Endodermal cell (in vitro differentiated cells): Measurements from ENCODE around the gene RPLP1. TPM values are rescaled to one million over a fixed set of nuclear protein-coding genes. Genes with fewer than 3 reads are reported as not detected.
A peak's percentile ranks its signal among the peaks of the same experiment; 100 is the strongest.

Experiments used
- DNase-seq: peaks from one replicate; pipeline ENCODE4 v3.0.0-alpha.2; 2017
- H3K27ac ChIP-seq: 2 replicates; pipeline ENCODE4 v1.5.1; 2013; ENCODE audit warnings: mild to moderate bottlenecking, low read depth, low read length, moderate library complexity
- H3K27me3 ChIP-seq: 2 replicates; pipeline ENCODE4 v1.6.1; 2013; ENCODE audit warnings: mild to moderate bottlenecking, low read length, moderate library complexity; ENCODE audit not compliant: insufficient read depth, control insufficient read depth, poor library complexity, severe bottlenecking
- H3K36me3 ChIP-seq: 2 replicates; pipeline ENCODE4 v1.7.0; 2013; ENCODE audit warnings: mild to moderate bottlenecking, low read length, moderate library complexity; ENCODE audit not compliant: control insufficient read depth, insufficient read depth
- H3K4me1 ChIP-seq: one replicate; pipeline ENCODE4 v1.7.0; 2013; ENCODE audit warnings: low read length; ENCODE audit not compliant: control insufficient read depth, insufficient read depth
- H3K4me3 ChIP-seq: 2 replicates; pipeline ENCODE4 v1.5.1; 2013; ENCODE audit warnings: mild to moderate bottlenecking, low read length, moderate library complexity
- H3K9ac ChIP-seq: 2 replicates; pipeline ENCODE4 v1.6.1; 2013; ENCODE audit warnings: mild to moderate bottlenecking, low read length, moderate library complexity; ENCODE audit not compliant: poor library complexity, severe bottlenecking; ENCODE audit errors: extremely low read depth
- H3K9me3 ChIP-seq: 2 replicates; pipeline ENCODE4 v1.6.1; 2013; ENCODE audit warnings: mild to moderate bottlenecking, low read length, moderate library complexity; ENCODE audit not compliant: control insufficient read depth
- H3K27ac Mint-ChIP-seq: 2 replicates; pipeline ENCODE4 v1.8.0; 2020; ENCODE audit warnings: mixed read lengths
- H3K27me3 Mint-ChIP-seq: 2 replicates; pipeline ENCODE4 v1.8.0; 2021; ENCODE audit warnings: mild to moderate bottlenecking, mixed read lengths; ENCODE audit not compliant: insufficient read depth
- H3K36me3 Mint-ChIP-seq: 2 replicates; pipeline ENCODE4 v1.8.0; 2020; ENCODE audit warnings: low read depth, mixed read lengths
- H3K4me1 Mint-ChIP-seq: 2 replicates; pipeline ENCODE4 v1.8.0; 2020; ENCODE audit warnings: mixed read lengths
- H3K4me3 Mint-ChIP-seq: 2 replicates; pipeline ENCODE4 v1.8.0; 2020; ENCODE audit warnings: mild to moderate bottlenecking, moderate library complexity, mixed read lengths
- H3K9me3 Mint-ChIP-seq: 2 replicates; pipeline ENCODE4 v1.8.0; 2020; ENCODE audit warnings: mild to moderate bottlenecking, mixed read lengths
- CTCF ChIP-seq: fragments of 200-600 bp; sonication (generic); conservative IDR thresholded peaks from 2 replicates; pipeline ENCODE4 v1.5.0; 2021; ENCODE audit warnings: antibody characterized with exemption, mild to moderate bottlenecking
- WGBS, 2 experiments: methylation state at CpG; one replicate each; pipeline versions ENCODE4 v1.1.5 to v1.1.7; 2013; ENCODE audit warnings: missing lambda C conversion rate in 2 of 2, mixed read lengths in 1 of 2; ENCODE audit not compliant: insufficient coverage in 1 of 2, insufficient read length in 1 of 2; 5-methylcytosine and 5-hydroxymethylcytosine counted together
- total RNA-seq, 2 donors: library from RNA; stranded (reverse); fragmentation: NEBNext Ultra II Directional in 1 of 2; extraction: Animal tissue kit (Norgen Biotek cat#: 25700) in 1 of 2; gene quantifications; 2 replicates in 1 of 2; 3 replicates in 1 of 2; pipeline ENCODE4 v1.2.1, GENCODE V29; 2021

The RPLP1 gene
- total RNA-seq, 2 donors from 2014 or later = 1,560 to 1,563 TPM

GRCh38 chr15:69451951-69452691 is 497 bp upstream of the RPLP1 start:
- no peaks in the 10 kb centered on the region for H3K4me1 ChIP-seq
- H3K4me3 ChIP-seq = peak overlapping the region; percentile 99
- no peaks in the 10 kb centered on the region for H3K27me3 Mint-ChIP-seq
- WGBS, 2 experiments = 32 to 41% methylated on average over 24 to 32 of the region's 32 CpGs
- H3K27ac Mint-ChIP-seq = peak overlapping the region; percentile 97
- TF ChIP-seq CTCF = no peak
- no peak for DNase-seq
- H3K9me3 ChIP-seq = no peaks in the 10 kb centered on the region
- peak overlapping the region; percentile 95 for H3K9ac ChIP-seq
- peaks cover 51% of the 10 kb centered on the region for H3K36me3 ChIP-seq
- H3K4me3 Mint-ChIP-seq = peak overlapping the region; percentile 89
- H3K9me3 Mint-ChIP-seq = no peaks in the 10 kb centered on the region
- H3K27me3 ChIP-seq = no peaks in the 10 kb centered on the region
- peak overlapping the region; percentile 83 for H3K27ac ChIP-seq
- peaks cover 15% of the 10 kb centered on the region for H3K4me1 Mint-ChIP-seq
- H3K36me3 Mint-ChIP-seq = peaks cover 52% of the 10 kb centered on the region

- Mint-ChIP-seq H3K4me3 (peak overlapping the region; percentile 89), H3K27me3 (no peaks in the 10 kb centered on the region), H3K4me1 (peaks cover 15% of the 10 kb centered on the region), H3K27ac (peak overlapping the region; percentile 2), H3K9me3 (no peaks in the 10 kb centered on the region), H3K36me3 (peaks cover 48% of the 10 kb centered on the region)
- no peak for TF ChIP-seq CTCF
- Histone ChIP-seq H3K36me3 (peaks cover 38% of the 10 kb centered on the region), H3K9ac (peak overlapping the region; percentile 95), H3K27ac (no peak overlapping the region), H3K9me3 (no peaks in the 10 kb centered on the region), H3K4me1 (no peaks in the 10 kb centered on the region), H3K4me3 (peak overlapping the region; percentile 99), H3K27me3 (no peaks in the 10 kb centered on the region)
- 78 to 81% methylated on average over 4 to 5 of the region's 5 CpGs for WGBS, 2 experiments
- peak; percentile 40 for DNase-seq
Measured at GRCh38 chr15:69454953-69455352, 2.3 kb downstream of the RPLP1 start.

DNA sequence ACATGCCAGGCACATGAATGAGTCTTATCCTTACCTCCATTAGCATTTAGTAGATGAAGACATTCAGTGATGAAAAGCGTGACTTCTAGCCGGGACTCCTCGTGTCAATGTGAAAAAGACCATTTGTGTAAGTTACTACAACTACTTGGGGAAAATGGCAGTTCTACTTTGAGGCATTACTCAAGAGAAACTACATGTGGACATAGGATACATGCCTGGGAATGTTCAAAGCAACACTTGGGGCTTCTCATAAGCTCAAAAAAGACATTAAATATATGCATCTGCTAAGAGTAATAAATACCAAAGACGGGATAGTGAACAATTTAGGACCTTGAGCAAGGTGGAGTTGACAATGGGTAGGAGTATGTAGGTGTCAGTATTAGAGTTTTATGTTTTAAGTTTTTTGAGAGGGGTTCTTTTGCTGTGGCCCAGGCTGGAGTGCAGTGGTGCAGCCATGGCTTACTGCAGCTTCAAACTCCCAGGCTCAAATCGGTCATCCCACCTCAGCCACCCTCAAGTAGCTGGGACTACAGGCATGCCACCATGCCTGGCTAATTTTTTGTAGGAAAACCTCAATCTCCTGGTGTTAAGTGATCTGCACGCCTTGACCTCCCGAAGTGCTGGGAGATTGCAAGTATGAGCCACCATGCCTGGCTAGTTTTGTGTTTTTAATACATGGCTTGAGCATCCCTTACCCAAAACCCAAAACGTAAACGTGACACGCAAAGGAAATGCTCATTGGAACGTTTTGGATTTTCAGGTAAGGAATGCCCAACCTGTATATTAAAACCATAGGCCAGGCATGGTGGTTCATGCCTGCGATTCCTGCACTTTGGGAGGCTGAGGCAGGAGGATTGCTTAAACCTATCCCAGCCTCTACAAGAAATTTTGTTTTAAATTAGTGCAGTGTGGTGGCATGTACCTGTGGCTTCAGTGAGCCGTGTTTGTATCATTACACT is 3.9 kb downstream of the RPLP1 start:
- no peak overlapping the region for H3K27ac ChIP-seq
- no peak overlapping the region for H3K9ac ChIP-seq
- DNase-seq = peak; percentile 41
- no peaks in the 10 kb centered on the region for H3K9me3 ChIP-seq
- peaks cover 15% of the 10 kb centered on the region for H3K4me1 Mint-ChIP-seq
- H3K4me1 ChIP-seq = no peaks in the 10 kb centered on the region
- WGBS, 2 experiments = 94 to 99% methylated on average over 9 to 13 of the region's 13 CpGs
- H3K27me3 ChIP-seq = no peaks in the 10 kb centered on the region
- no peaks in the 10 kb centered on the region for H3K27me3 Mint-ChIP-seq
- H3K36me3 ChIP-seq = peaks cover 38% of the 10 kb centered on the region
- TF ChIP-seq CTCF = no peak
- H3K9me3 Mint-ChIP-seq = no peaks in the 10 kb centered on the region
- no peak overlapping the region for H3K27ac Mint-ChIP-seq
- H3K4me3 ChIP-seq = no peak overlapping the region
- no peak overlapping the region for H3K4me3 Mint-ChIP-seq
- peaks cover 48% of the 10 kb centered on the region for H3K36me3 Mint-ChIP-seq
